ENCODE data around the gene RFT1.

DNA sequence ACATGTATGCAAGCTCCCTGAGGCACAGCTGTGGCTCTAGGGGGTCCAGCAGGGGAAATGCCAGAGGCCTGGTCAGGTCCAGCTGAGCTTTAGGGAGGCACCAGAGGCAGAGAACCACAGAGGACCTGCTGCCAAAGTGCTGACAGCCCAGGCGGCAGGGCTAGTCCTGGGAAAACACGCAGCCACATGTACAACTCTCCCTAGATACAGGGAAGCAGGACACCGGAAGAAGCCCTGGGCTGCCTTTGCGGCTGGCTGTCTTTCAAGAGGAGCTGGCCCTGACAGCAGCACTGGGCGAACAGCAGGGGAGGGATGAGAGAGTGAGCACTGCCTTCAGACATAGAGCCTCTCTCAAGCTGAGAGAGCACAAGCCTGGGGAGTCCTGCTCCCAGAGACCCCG is 40.7 kb downstream of the RFT1 start:
- TF ChIP-seq, protein P1, sequence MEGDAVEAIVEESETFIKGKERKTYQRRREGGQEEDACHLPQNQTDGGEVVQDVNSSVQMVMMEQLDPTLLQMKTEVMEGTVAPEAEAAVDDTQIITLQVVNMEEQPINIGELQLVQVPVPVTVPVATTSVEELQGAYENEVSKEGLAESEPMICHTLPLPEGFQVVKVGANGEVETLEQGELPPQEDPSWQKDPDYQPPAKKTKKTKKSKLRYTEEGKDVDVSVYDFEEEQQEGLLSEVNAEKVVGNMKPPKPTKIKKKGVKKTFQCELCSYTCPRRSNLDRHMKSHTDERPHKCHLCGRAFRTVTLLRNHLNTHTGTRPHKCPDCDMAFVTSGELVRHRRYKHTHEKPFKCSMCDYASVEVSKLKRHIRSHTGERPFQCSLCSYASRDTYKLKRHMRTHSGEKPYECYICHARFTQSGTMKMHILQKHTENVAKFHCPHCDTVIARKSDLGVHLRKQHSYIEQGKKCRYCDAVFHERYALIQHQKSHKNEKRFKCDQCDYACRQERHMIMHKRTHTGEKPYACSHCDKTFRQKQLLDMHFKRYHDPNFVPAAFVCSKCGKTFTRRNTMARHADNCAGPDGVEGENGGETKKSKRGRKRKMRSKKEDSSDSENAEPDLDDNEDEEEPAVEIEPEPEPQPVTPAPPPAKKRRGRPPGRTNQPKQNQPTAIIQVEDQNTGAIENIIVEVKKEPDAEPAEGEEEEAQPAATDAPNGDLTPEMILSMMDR (IDR thresholded peaks at IDR 0.05; ENCODE audit: low read depth, low read length), result no peak
- no peak for TF ChIP-seq EZH2phosphoT487 (IDR thresholded peaks at IDR 0.05; ENCODE audit: low read depth)

Measured in OCI-LY3 (cell line).